Stimulated activated CD8-positive, alpha-beta memory T cell treated with anti-CD3 and anti-CD28 coated beads, Interleukin-12 subunit alpha, Interleukin-12 subunit beta, amount 100 ng/mL, for 1 hour (primary cell): ENCODE measurements around the gene RBM8A.

ENCODE experiments used
- DNase-seq: peaks from one replicate; pipeline ENCODE4 v3.0.0-alpha.2; 2020; ENCODE audit warnings: low read depth

Gene RBM8A

GRCh38 chr1:145927063-145927886 is at the start of gene RBM8A:
TSS of gene RBM8A (minus strand) at chr1:145927484. CDS start at chr1:145927426, 58 bp downstream.
- DNase-seq = peak; percentile 90

GRCh38 chr1:145977016-145977415 is 49.7 kb upstream of the RBM8A start:
- DNase-seq = no peak

- DNase-seq = no peak
Measured at GRCh38 chr1:145975216-145975615, 47.9 kb upstream of the RBM8A start.

- no peak for DNase-seq
Measured at GRCh38 chr1:145974721-145975120, 47.4 kb upstream of the RBM8A start.

- DNase-seq = no peak
Measured at GRCh38 chr1:145972580-145972979, 45.3 kb upstream of the RBM8A start.

GRCh38 chr1:145967288-145967687 is 40.0 kb upstream of the RBM8A start:
- DNase-seq = no peak

GRCh38 chr1:145965119-145965744 is 37.9 kb upstream of the RBM8A start:
- DNase-seq = no peak

- peak; percentile 80 for DNase-seq
Measured at GRCh38 chr1:145964328-145965118, 37.2 kb upstream of the RBM8A start, which contains the start of the genes ANKRD34A and POLR3GL. TSS of gene ANKRD34A (minus strand) at chr1:145964575. CDS start at chr1:145961759, 2,816 bp downstream. TSS of gene POLR3GL (plus strand) at chr1:145964690. CDS start at chr1:145974866, 10,176 bp downstream.

GRCh38 chr1:145963265-145964019 is 36.2 kb upstream of the RBM8A start:
- DNase-seq = no peak

GRCh38 chr1:145962157-145963102 is 35.1 kb upstream of the RBM8A start:
- DNase-seq = no peak

GRCh38 chr1:145961425-145962156 is 34.3 kb upstream of the RBM8A start:
- no peak for DNase-seq

GRCh38 chr1:145961109-145961424 is 33.8 kb upstream of the RBM8A start:
- no peak for DNase-seq

GRCh38 chr1:145960468-145961108 is 33.3 kb upstream of the RBM8A start:
- no peak for DNase-seq

GRCh38 chr1:145959957-145960467 is 32.7 kb upstream of the RBM8A start:
- no peak for DNase-seq

GRCh38 chr1:145959333-145959732 is 32.0 kb upstream of the RBM8A start:
- no peak for DNase-seq

GRCh38 chr1:145958734-145959133 is 31.4 kb upstream of the RBM8A start:
- DNase-seq = no peak

- peak; percentile 89 for DNase-seq
Measured at GRCh38 chr1:145957443-145958319, 30.4 kb upstream of the RBM8A start, which contains the start of gene LIX1L. TSS of gene LIX1L (minus strand) at chr1:145958017. CDS start at chr1:145957927, 90 bp downstream.

- no peak for DNase-seq
Measured at GRCh38 chr1:145956781-145957442, 29.6 kb upstream of the RBM8A start.
